HepG2 (cell line): Measurements from ENCODE around the gene OGFR. TPM values are rescaled to one million over a fixed set of nuclear protein-coding genes. Genes with fewer than 3 reads are reported as not detected.
A peak's percentile ranks its signal among the peaks of the same experiment; 100 is the strongest.

Source experiments
- AHR ChIP-seq: IDR thresholded peaks from 2 replicates; pipeline ENCODE4 v1.6.1; 2018; ENCODE audit warnings: missing genetic modification reagents, missing compliant biosample characterization
- ATF4 ChIP-seq, 2 experiments: fragments of 450-650 bp in 1 of 2; sonication (generic) in 1 of 2; formaldehyde crosslinking; IDR thresholded peaks; 2 replicates each; pipeline versions ENCODE4 v1.5.0 to v1.8.0; 2020 to 2022; ENCODE audit warnings: mild to moderate bottlenecking in 1 of 2, missing genetic modification reagents in 1 of 2
- JDP2 ChIP-seq: sonication (generic); formaldehyde crosslinking; IDR thresholded peaks from 2 replicates; pipeline ENCODE4 v1.8.1; 2022; ENCODE audit warnings: missing genetic modification reagents, borderline replicate concordance
- MAFG ChIP-seq: sonication (generic); formaldehyde crosslinking; IDR thresholded peaks from 2 replicates; pipeline ENCODE4 v1.5.1; 2020; ENCODE audit warnings: mild to moderate bottlenecking, missing genetic modification reagents
- MEIS1 ChIP-seq: sonication (generic); formaldehyde crosslinking; IDR thresholded peaks from 2 replicates; pipeline ENCODE4 v1.9.0; 2021; ENCODE audit warnings: mild to moderate bottlenecking, missing genetic modification reagents, moderate library complexity, borderline replicate concordance
- REPIN1 ChIP-seq: sonication (generic); formaldehyde crosslinking; IDR thresholded peaks from 2 replicates; pipeline ENCODE4 v1.8.0; 2022; ENCODE audit warnings: missing genetic modification reagents, low read depth, mild to moderate bottlenecking, borderline replicate concordance
- SETDB1 ChIP-seq: sonication (generic); formaldehyde crosslinking; IDR thresholded peaks from 2 replicates; pipeline ENCODE4 v1.5.1; 2020; ENCODE audit warnings: missing genetic modification reagents, mild to moderate bottlenecking, borderline replicate concordance
- TCF7 ChIP-seq: sonication (generic); IDR thresholded peaks from 2 replicates; pipeline ENCODE4 v1.6.1; 2016; ENCODE audit warnings: antibody characterized with exemption, low read depth
- ZFP62 ChIP-seq: sonication (generic); formaldehyde crosslinking; IDR thresholded peaks from 2 replicates; pipeline ENCODE4 v1.4.0; 2020; ENCODE audit warnings: missing genetic modification reagents
- ZFP90 ChIP-seq: sonication (generic); formaldehyde crosslinking; IDR thresholded peaks from 2 replicates; pipeline ENCODE4 v1.8.0; 2022; ENCODE audit warnings: missing genetic modification reagents, mild to moderate bottlenecking, inconsistent platforms, borderline replicate concordance
- ZKSCAN1 ChIP-seq: fragments of 150-350 bp; IDR thresholded peaks from 2 replicates; pipeline ENCODE4 v1.6.1; 2014; ENCODE audit warnings: low read length
- ZNF12 ChIP-seq: sonication (generic); formaldehyde crosslinking; IDR thresholded peaks from 2 replicates; pipeline ENCODE4 v1.5.0; 2020; ENCODE audit warnings: missing genetic modification reagents
- ZNF232 ChIP-seq: sonication (generic); formaldehyde crosslinking; IDR thresholded peaks from 2 replicates; pipeline ENCODE4 v1.4.0; 2020; ENCODE audit warnings: missing genetic modification reagents, borderline replicate concordance
- ZNF251 ChIP-seq: sonication (generic); formaldehyde crosslinking; IDR thresholded peaks from 2 replicates; pipeline ENCODE4 v1.9.0; 2021; ENCODE audit warnings: mild to moderate bottlenecking, missing genetic modification reagents
- ZNF331 ChIP-seq: sonication (generic); formaldehyde crosslinking; IDR thresholded peaks from 2 replicates; pipeline ENCODE4 v1.4.0; 2020; ENCODE audit warnings: missing genetic modification reagents
- ZNF549 ChIP-seq: sonication (generic); formaldehyde crosslinking; IDR thresholded peaks from 2 replicates; pipeline ENCODE4 v1.5.0; 2020; ENCODE audit warnings: missing genetic modification reagents
- ZNF639 ChIP-seq: conservative IDR thresholded peaks from 2 replicates; pipeline ENCODE4 v1.6.1; 2018; ENCODE audit warnings: missing genetic modification reagents
- ZNF703 ChIP-seq: sonication (generic); formaldehyde crosslinking; IDR thresholded peaks from 2 replicates; pipeline ENCODE4 v1.5.1; 2020; ENCODE audit warnings: missing genetic modification reagents, mild to moderate bottlenecking, moderate library complexity, borderline replicate concordance
- ZNF737 ChIP-seq: sonication (generic); formaldehyde crosslinking; IDR thresholded peaks from 2 replicates; pipeline ENCODE4 v1.5.0; 2020; ENCODE audit warnings: missing genetic modification reagents, mild to moderate bottlenecking, borderline replicate concordance
- ZNF749 ChIP-seq: sonication (generic); formaldehyde crosslinking; IDR thresholded peaks from 2 replicates; pipeline ENCODE4 v1.8.0; 2022; ENCODE audit warnings: mild to moderate bottlenecking, missing genetic modification reagents, moderate library complexity, borderline replicate concordance
- ZNF780A ChIP-seq: sonication (generic); formaldehyde crosslinking; IDR thresholded peaks from 2 replicates; pipeline ENCODE4 v1.8.0; 2022; ENCODE audit warnings: mild to moderate bottlenecking, missing genetic modification reagents, moderate library complexity
- polyA plus RNA-seq, 8 experiments: library from polyadenylated mRNA; depleted of rRNA in 3 of 8; stranded (reverse) in 7 of 8; unstranded in 1 of 8; fragments of >200 nt; fragmentation: Illumina TruSeq in 4 of 8; extraction: Trizol in 4 of 8; gene quantifications; 2 replicates each; pipeline versions ENCODE4 v1.2.1 to v1.2.3, GENCODE V29; 2011 to 2016; ENCODE audit warnings: low read depth in 4 of 8, missing spikeins in 1 of 8, mixed read lengths in 1 of 8; ENCODE audit not compliant: insufficient read depth in 1 of 8
- total RNA-seq, 5 experiments: library from RNA; depleted of rRNA; stranded (reverse); fragments of >200 nt; fragmentation: Illumina TruSeq; extraction: Trizol; gene quantifications; 2 replicates each; pipeline ENCODE4 v1.2.3, GENCODE V29; 2016; ENCODE audit warnings: low read depth in 1 of 5
- TF ChIP-seq, protein P1 (sequence below): sonication (generic); formaldehyde crosslinking; IDR thresholded peaks from 2 replicates; pipeline ENCODE4 v1.4.0; 2020; ENCODE audit warnings: low read depth, mild to moderate bottlenecking, missing genetic modification reagents
- TF ChIP-seq, protein P2 (sequence below): sonication (generic); formaldehyde crosslinking; IDR thresholded peaks from 2 replicates; pipeline ENCODE4 v1.5.1; 2020; ENCODE audit warnings: missing genetic modification reagents, mild to moderate bottlenecking, borderline replicate concordance

The OGFR gene
- total and polyA plus RNA-seq, 2 of the 13 experiments (the other 11 are each of a cell fraction or from before 2014, with no cell fraction given): 47.7 to 81.8 TPM

GRCh38 chr20:62805711-62806382, 1.2 kb downstream of the OGFR start (continued):
- TF ChIP-seq REPIN1 (CRISPR knock-in tag): no peak
- TF ChIP-seq ZNF749 (CRISPR knock-in tag): no peak
- TF ChIP-seq SETDB1 (CRISPR knock-in tag): no peak
- TF ChIP-seq ZNF703 (CRISPR knock-in tag): no peak; the same call in 1 of the 2 replicates
- peak in 1 of 2 experiments; percentile 59; a peak in 1 of 4 replicates for TF ChIP-seq ATF4 (CRISPR knock-in tag; IDR thresholded peaks at IDR 0.05)
- TF ChIP-seq MAFG (CRISPR knock-in tag): no peak
- TF ChIP-seq ZNF737 (CRISPR knock-in tag): 0 out of 2 replicates have a peak, but pooled peaks have one; percentile 28
- peak; percentile 86; the same call in 1 of the 2 replicates for TF ChIP-seq ZNF232
- no peak for TF ChIP-seq ZNF780A (CRISPR knock-in tag)
- TF ChIP-seq ZNF331 (CRISPR knock-in tag): peak; percentile 59; the same call in 1 of the 2 replicates
- no peak for TF ChIP-seq ZFP62 (CRISPR knock-in tag)
- TF ChIP-seq, protein P1, sequence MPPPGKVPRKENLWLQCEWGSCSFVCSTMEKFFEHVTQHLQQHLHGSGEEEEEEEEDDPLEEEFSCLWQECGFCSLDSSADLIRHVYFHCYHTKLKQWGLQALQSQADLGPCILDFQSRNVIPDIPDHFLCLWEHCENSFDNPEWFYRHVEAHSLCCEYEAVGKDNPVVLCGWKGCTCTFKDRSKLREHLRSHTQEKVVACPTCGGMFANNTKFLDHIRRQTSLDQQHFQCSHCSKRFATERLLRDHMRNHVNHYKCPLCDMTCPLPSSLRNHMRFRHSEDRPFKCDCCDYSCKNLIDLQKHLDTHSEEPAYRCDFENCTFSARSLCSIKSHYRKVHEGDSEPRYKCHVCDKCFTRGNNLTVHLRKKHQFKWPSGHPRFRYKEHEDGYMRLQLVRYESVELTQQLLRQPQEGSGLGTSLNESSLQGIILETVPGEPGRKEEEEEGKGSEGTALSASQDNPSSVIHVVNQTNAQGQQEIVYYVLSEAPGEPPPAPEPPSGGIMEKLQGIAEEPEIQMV (CRISPR knock-in tag): peak; percentile 72; the same call in 1 of the 2 replicates
- TF ChIP-seq TCF7: no peak; the same call in 1 of the 2 replicates
- TF ChIP-seq MEIS1: no peak
- peak; percentile 49; the same call in 1 of the 2 replicates for TF ChIP-seq AHR
- TF ChIP-seq ZNF251 (CRISPR knock-in tag): peak; percentile 25
- 0 out of 2 replicates have a peak, but pooled peaks have one; percentile 29 for TF ChIP-seq ZNF12 (CRISPR knock-in tag)
- 0 out of 2 replicates have a peak, but pooled peaks have one; percentile 45 for TF ChIP-seq ZNF549 (CRISPR knock-in tag)
- TF ChIP-seq ZNF639 (CRISPR knock-in tag): peak; percentile 88
- TF ChIP-seq, protein P2, sequence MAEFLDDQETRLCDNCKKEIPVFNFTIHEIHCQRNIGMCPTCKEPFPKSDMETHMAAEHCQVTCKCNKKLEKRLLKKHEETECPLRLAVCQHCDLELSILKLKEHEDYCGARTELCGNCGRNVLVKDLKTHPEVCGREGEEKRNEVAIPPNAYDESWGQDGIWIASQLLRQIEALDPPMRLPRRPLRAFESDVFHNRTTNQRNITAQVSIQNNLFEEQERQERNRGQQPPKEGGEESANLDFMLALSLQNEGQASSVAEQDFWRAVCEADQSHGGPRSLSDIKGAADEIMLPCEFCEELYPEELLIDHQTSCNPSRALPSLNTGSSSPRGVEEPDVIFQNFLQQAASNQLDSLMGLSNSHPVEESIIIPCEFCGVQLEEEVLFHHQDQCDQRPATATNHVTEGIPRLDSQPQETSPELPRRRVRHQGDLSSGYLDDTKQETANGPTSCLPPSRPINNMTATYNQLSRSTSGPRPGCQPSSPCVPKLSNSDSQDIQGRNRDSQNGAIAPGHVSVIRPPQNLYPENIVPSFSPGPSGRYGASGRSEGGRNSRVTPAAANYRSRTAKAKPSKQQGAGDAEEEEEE (CRISPR knock-in tag): no peak
- no peak; the same call in 1 of the 2 replicates for TF ChIP-seq ZFP90
- TF ChIP-seq JDP2: no peak; the same call in 1 of the 2 replicates
- peak; percentile 98 for TF ChIP-seq ZKSCAN1
